ENCODE data around the gene CALR3.

DNA sequence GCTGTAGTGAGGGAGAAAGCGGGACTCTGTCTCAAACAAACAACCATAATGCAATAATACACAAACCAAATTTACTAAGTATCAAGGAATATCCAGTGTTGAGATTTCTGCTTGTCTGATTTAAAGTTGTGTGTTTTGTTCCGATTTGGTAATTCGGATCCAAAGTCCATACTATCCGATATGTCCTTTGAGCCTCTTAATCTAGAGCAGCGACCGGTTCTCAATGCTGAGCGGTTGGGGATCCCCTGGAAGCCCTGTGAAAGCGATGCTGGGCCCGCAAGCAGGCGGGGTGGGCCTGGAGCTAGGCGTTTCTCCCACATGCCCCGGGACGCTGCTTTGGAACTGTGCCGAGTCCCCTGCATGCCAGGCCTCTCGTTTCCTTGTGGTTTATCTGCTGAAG lies 20.4 kb upstream of the CALR3 start:
- TF ChIP-seq, protein P1, sequence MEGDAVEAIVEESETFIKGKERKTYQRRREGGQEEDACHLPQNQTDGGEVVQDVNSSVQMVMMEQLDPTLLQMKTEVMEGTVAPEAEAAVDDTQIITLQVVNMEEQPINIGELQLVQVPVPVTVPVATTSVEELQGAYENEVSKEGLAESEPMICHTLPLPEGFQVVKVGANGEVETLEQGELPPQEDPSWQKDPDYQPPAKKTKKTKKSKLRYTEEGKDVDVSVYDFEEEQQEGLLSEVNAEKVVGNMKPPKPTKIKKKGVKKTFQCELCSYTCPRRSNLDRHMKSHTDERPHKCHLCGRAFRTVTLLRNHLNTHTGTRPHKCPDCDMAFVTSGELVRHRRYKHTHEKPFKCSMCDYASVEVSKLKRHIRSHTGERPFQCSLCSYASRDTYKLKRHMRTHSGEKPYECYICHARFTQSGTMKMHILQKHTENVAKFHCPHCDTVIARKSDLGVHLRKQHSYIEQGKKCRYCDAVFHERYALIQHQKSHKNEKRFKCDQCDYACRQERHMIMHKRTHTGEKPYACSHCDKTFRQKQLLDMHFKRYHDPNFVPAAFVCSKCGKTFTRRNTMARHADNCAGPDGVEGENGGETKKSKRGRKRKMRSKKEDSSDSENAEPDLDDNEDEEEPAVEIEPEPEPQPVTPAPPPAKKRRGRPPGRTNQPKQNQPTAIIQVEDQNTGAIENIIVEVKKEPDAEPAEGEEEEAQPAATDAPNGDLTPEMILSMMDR (IDR thresholded peaks at IDR 0.05; ENCODE audit: low read depth, low read length, poor library complexity, severe bottlenecking) = no peak
- no peak for TF ChIP-seq EZH2phosphoT487 (IDR thresholded peaks at IDR 0.05; ENCODE audit: borderline replicate concordance, low read length)
